Measurements from ENCODE around the gene AHCTF1. TPM values are rescaled to one million over a fixed set of nuclear protein-coding genes. Genes with fewer than 3 reads are reported as not detected.
A peak's percentile ranks its signal among the peaks of the same experiment; 100 is the strongest.

The AHCTF1 gene
- total RNA-seq, 1 donor from 2014 or later = 62.1 TPM

DNA sequence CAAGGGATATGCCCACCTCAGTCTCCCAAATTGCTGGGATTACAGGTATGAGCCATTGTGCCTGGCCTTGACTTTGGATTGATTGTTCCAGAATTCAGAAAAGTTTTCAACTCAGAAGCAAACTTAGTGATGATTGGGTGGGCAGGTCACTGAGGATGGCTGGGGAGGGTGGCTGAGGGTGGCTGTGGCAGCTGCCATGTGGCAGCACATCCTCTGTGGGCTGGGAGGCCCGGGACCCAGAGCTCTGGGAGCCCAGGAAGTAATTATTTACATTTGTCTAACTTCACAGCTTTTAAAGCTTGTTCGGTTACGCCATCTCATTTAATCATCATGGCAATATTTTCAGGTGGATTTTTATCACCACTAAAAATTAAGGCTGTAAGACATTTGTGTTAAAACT lies 131.4 kb downstream of the AHCTF1 start:
- Mint-ChIP-seq H3K4me1 (peaks cover 5% of the 10 kb centered on the region), H3K27me3 (ENCODE audit: insufficient read depth, low read depth) (no peaks in the 10 kb centered on the region), H3K36me3 (no peaks in the 10 kb centered on the region), H3K9me3 (peaks cover 3% of the 10 kb centered on the region), H3K4me3 (no peak overlapping the region), H3K27ac (no peak overlapping the region)
- DNase-seq (ENCODE audit: low spot score) = no peak
- H2AFZ ChIP-seq (replicated peaks) = no peak overlapping the region
- peaks cover 3% of the 10 kb centered on the region for H3K4me1 ChIP-seq
- no peak overlapping the region for H3K4me2 ChIP-seq
- H3K9ac ChIP-seq = no peak overlapping the region
- no peak overlapping the region for H3K27ac ChIP-seq
- H3K27me3 ChIP-seq = no peaks in the 10 kb centered on the region
- no peak for TF ChIP-seq EZH2 (IDR thresholded peaks at IDR 0.05)
- TF ChIP-seq CTCF (IDR thresholded peaks at IDR 0.05) = no peak
- TF ChIP-seq EZH2phosphoT487 (IDR thresholded peaks at IDR 0.05) = no peak
- no peaks in the 10 kb centered on the region for H4K20me1 ChIP-seq (ENCODE audit: low read depth)
- no peaks in the 10 kb centered on the region for H3K9me3 ChIP-seq (ENCODE audit: low read depth)
- H3K4me3 ChIP-seq = no peak overlapping the region
- no peaks in the 10 kb centered on the region for H3K79me2 ChIP-seq (ENCODE audit: low read depth)
- no peaks in the 10 kb centered on the region for H3F3A ChIP-seq (ENCODE audit: low read depth)
- H3K36me3 ChIP-seq = no peaks in the 10 kb centered on the region

GRCh38 chr1:246798606-246799496 lies 132.9 kb downstream of the AHCTF1 start:
- Histone ChIP-seq H3K27ac (no peak overlapping the region), H3K4me2 (no peak overlapping the region), H3K27me3 (no peaks in the 10 kb centered on the region), H3K36me3 (no peaks in the 10 kb centered on the region), H4K20me1 (ENCODE audit: low read depth) (no peaks in the 10 kb centered on the region), H3F3A (ENCODE audit: low read depth) (no peaks in the 10 kb centered on the region), H3K9me3 (ENCODE audit: low read depth) (no peaks in the 10 kb centered on the region), H3K9ac (no peak overlapping the region), H3K79me2 (ENCODE audit: low read depth) (no peaks in the 10 kb centered on the region), H2AFZ (replicated peaks) (peak overlapping the region; percentile 34), H3K4me3 (no peak overlapping the region), H3K4me1 (peaks cover 7% of the 10 kb centered on the region)
- no peaks in the 10 kb centered on the region for H3K36me3 Mint-ChIP-seq
- H3K9me3 Mint-ChIP-seq = peaks cover 3% of the 10 kb centered on the region
- peaks cover 2% of the 10 kb centered on the region for H3K27me3 Mint-ChIP-seq (ENCODE audit: insufficient read depth, low read depth)
- no peak overlapping the region for H3K27ac Mint-ChIP-seq
- DNase-seq (ENCODE audit: low spot score) = no peak
- TF ChIP-seq EZH2 (IDR thresholded peaks at IDR 0.05) (no peak), CTCF (IDR thresholded peaks at IDR 0.05) (no peak), EZH2phosphoT487 (IDR thresholded peaks at IDR 0.05) (no peak)
- H3K4me1 Mint-ChIP-seq = peaks cover 10% of the 10 kb centered on the region
- H3K4me3 Mint-ChIP-seq = no peak overlapping the region

- no peaks in the 10 kb centered on the region for H3K36me3 Mint-ChIP-seq
- H3K4me3 Mint-ChIP-seq = no peak overlapping the region
- Histone ChIP-seq H3K4me2 (no peak overlapping the region), H3K27me3 (no peaks in the 10 kb centered on the region), H3K4me3 (no peak overlapping the region), H3K27ac (no peak overlapping the region), H3F3A (ENCODE audit: low read depth) (no peaks in the 10 kb centered on the region), H3K9me3 (ENCODE audit: low read depth) (no peaks in the 10 kb centered on the region), H3K4me1 (peaks cover 13% of the 10 kb centered on the region), H2AFZ (replicated peaks) (no peak overlapping the region), H3K79me2 (ENCODE audit: low read depth) (no peaks in the 10 kb centered on the region), H3K9ac (no peak overlapping the region), H4K20me1 (ENCODE audit: low read depth) (no peaks in the 10 kb centered on the region), H3K36me3 (no peaks in the 10 kb centered on the region)
- DNase-seq (ENCODE audit: low spot score) = no peak
- peaks cover 16% of the 10 kb centered on the region for H3K4me1 Mint-ChIP-seq
- peak overlapping the region; percentile 31 for H3K27ac Mint-ChIP-seq
- peaks cover 3% of the 10 kb centered on the region for H3K9me3 Mint-ChIP-seq
- TF ChIP-seq CTCF (IDR thresholded peaks at IDR 0.05) (no peak), EZH2 (IDR thresholded peaks at IDR 0.05) (no peak), EZH2phosphoT487 (IDR thresholded peaks at IDR 0.05) (no peak)
- H3K27me3 Mint-ChIP-seq (ENCODE audit: insufficient read depth, low read depth) = peaks cover 2% of the 10 kb centered on the region
Observed at GRCh38 chr1:246798107-246798506, 133.6 kb downstream of the AHCTF1 start.

Measured in neural progenitor cell (in vitro differentiated cells).